HepG2 (cell line): ENCODE data around the gene VARS2. TPM values are rescaled to one million over a fixed set of nuclear protein-coding genes. Genes with fewer than 3 reads are reported as not detected.
A peak's percentile ranks its signal among the peaks of the same experiment; 100 is the strongest.

Experiments
- ATF1 ChIP-seq: IDR thresholded peaks from 2 replicates; pipeline ENCODE4 v1.6.1; 2016; ENCODE audit warnings: mild to moderate bottlenecking, control low read depth
- BRF2 ChIP-seq: sonication (generic); formaldehyde crosslinking; IDR thresholded peaks from 2 replicates; pipeline ENCODE4 v1.8.1; 2022; ENCODE audit warnings: mild to moderate bottlenecking, missing genetic modification reagents
- EP300 ChIP-seq, 3 experiments: sonication (generic) in 1 of 3; formaldehyde crosslinking in 1 of 3; IDR thresholded peaks; 2 replicates each; pipeline versions ENCODE4 v1.5.1 to v1.6.1; 2011 to 2020; ENCODE audit warnings: low read depth in 2 of 3, low read length in 2 of 3, borderline replicate concordance in 1 of 3, improper control_type of control experiment in 1 of 3, mild to moderate bottlenecking in 1 of 3, missing genetic modification reagents in 1 of 3, moderate library complexity in 1 of 3
- FOSL2 ChIP-seq: sonication (generic); formaldehyde crosslinking; IDR thresholded peaks from 2 replicates; pipeline ENCODE4 v1.4.0; 2020; ENCODE audit warnings: missing genetic modification reagents
- HOXD1 ChIP-seq: sonication (generic); formaldehyde crosslinking; IDR thresholded peaks from 2 replicates; pipeline ENCODE4 v1.5.0; 2020; ENCODE audit warnings: missing genetic modification reagents
- MAX ChIP-seq: IDR thresholded peaks from 2 replicates; pipeline ENCODE4 v1.6.1; 2012; ENCODE audit warnings: inconsistent platforms
- PHB2 ChIP-seq: fragments of 450-650 bp; IDR thresholded peaks from 2 replicates; pipeline ENCODE4 v1.6.1; 2018; ENCODE audit not compliant: partially characterized antibody
- POLR2AphosphoS5 ChIP-seq: IDR thresholded peaks from 2 replicates; pipeline ENCODE4 v1.6.1; 2012; ENCODE audit warnings: low read depth, low read length
- SRY ChIP-seq: sonication (generic); formaldehyde crosslinking; IDR thresholded peaks from 2 replicates; pipeline ENCODE4 v1.8.0; 2022; ENCODE audit warnings: mild to moderate bottlenecking, missing genetic modification reagents
- TBX2 ChIP-seq: sonication (generic); formaldehyde crosslinking; IDR thresholded peaks from 2 replicates; pipeline ENCODE4 v1.5.0; 2020; ENCODE audit warnings: missing genetic modification reagents, mild to moderate bottlenecking, borderline replicate concordance
- TP53 ChIP-seq: sonication (generic); formaldehyde crosslinking; conservative IDR thresholded peaks from 2 replicates; pipeline ENCODE4 v1.4.0; 2020; ENCODE audit warnings: missing genetic modification reagents
- ZBTB46 ChIP-seq: sonication (generic); formaldehyde crosslinking; IDR thresholded peaks from 2 replicates; pipeline ENCODE4 v1.4.0; 2020; ENCODE audit warnings: mild to moderate bottlenecking, missing genetic modification reagents, borderline replicate concordance
- ZNF121 ChIP-seq: sonication (generic); formaldehyde crosslinking; IDR thresholded peaks from 2 replicates; pipeline ENCODE4 v1.5.0; 2020; ENCODE audit warnings: mild to moderate bottlenecking, missing genetic modification reagents
- ZNF280B ChIP-seq: sonication (generic); formaldehyde crosslinking; IDR thresholded peaks from 2 replicates; pipeline ENCODE4 v1.5.0; 2020; ENCODE audit warnings: missing genetic modification reagents, mild to moderate bottlenecking, borderline replicate concordance
- ZNF672 ChIP-seq: sonication (generic); formaldehyde crosslinking; IDR thresholded peaks from 2 replicates; pipeline ENCODE4 v1.8.1; 2022; ENCODE audit warnings: missing genetic modification reagents
- ZNF703 ChIP-seq: sonication (generic); formaldehyde crosslinking; IDR thresholded peaks from 2 replicates; pipeline ENCODE4 v1.5.1; 2020; ENCODE audit warnings: missing genetic modification reagents, mild to moderate bottlenecking, moderate library complexity, borderline replicate concordance
- ZZZ3 ChIP-seq: sonication (generic); formaldehyde crosslinking; IDR thresholded peaks from 2 replicates; pipeline ENCODE4 v1.4.0; 2020; ENCODE audit warnings: missing genetic modification reagents, mild to moderate bottlenecking, borderline replicate concordance
- polyA plus RNA-seq, 8 experiments: library from polyadenylated mRNA; depleted of rRNA in 3 of 8; stranded (reverse) in 7 of 8; unstranded in 1 of 8; fragments of >200 nt; fragmentation: Illumina TruSeq in 4 of 8; extraction: Trizol in 4 of 8; gene quantifications; 2 replicates each; pipeline versions ENCODE4 v1.2.1 to v1.2.3, GENCODE V29; 2011 to 2016; ENCODE audit warnings: low read depth in 4 of 8, missing spikeins in 1 of 8, mixed read lengths in 1 of 8; ENCODE audit not compliant: insufficient read depth in 1 of 8
- total RNA-seq, 5 experiments: library from RNA; depleted of rRNA; stranded (reverse); fragments of >200 nt; fragmentation: Illumina TruSeq; extraction: Trizol; gene quantifications; 2 replicates each; pipeline ENCODE4 v1.2.3, GENCODE V29; 2016; ENCODE audit warnings: low read depth in 1 of 5

The VARS2 gene
- total and polyA plus RNA-seq, 2 of the 13 experiments (the other 11 are each of a cell fraction or from before 2014, with no cell fraction given) = 61.8 to 71.8 TPM

GRCh38 chr6:30883685-30884520 lies 30.1 kb upstream of the VARS2 start, which contains the start of gene DDR1 (continued):
- TF ChIP-seq ZNF280B (CRISPR knock-in tag) (peak; percentile 36; the same call in 1 of the 2 replicates), HOXD1 (CRISPR knock-in tag) (no peak), FOSL2 (CRISPR knock-in tag) (no peak), ZNF672 (no peak), ZBTB46 (CRISPR knock-in tag) (peak; percentile 50; the same call in 1 of the 2 replicates), EP300 (IDR thresholded peaks at IDR 0.05; ENCODE audit: low read depth in 2 of 2, low read length in 2 of 2) (no peak), EP300 (CRISPR knock-in tag; IDR thresholded peaks at IDR 0.05; ENCODE audit: borderline replicate concordance) (no peak), PHB2 (no peak), ZNF121 (no peak), BRF2 (CRISPR knock-in tag) (no peak), SRY (CRISPR knock-in tag) (no peak), MAX (0 out of 2 replicates have a peak, but pooled peaks have one; percentile 31), ZNF703 (no peak), TBX2 (CRISPR knock-in tag) (0 out of 2 replicates have a peak, but pooled peaks have one; percentile 22), ATF1 (CRISPR knock-in tag) (no peak), ZZZ3 (CRISPR knock-in tag) (peak; percentile 65; the same call in 1 of the 2 replicates), POLR2AphosphoS5 (peak; percentile 43; the same call in 1 of the 2 replicates), TP53 (CRISPR knock-in tag) (no peak)
